Neural cell (in vitro differentiated cells): ENCODE measurements around the gene MARK3. TPM values are rescaled to one million over a fixed set of nuclear protein-coding genes. Genes with fewer than 3 reads are reported as not detected.

Experiments
- H2AFZ ChIP-seq: fragments of 200-600, 300-800 bp; sonication (generic), shearing (Covaris generic); 2 replicates; pipeline ENCODE4 v1.6.0; 2014; ENCODE audit warnings: low read depth, mild to moderate bottlenecking, antibody characterized with exemption, low read length, moderate library complexity
- H3F3A ChIP-seq: fragments of 200-600 bp; shearing (Covaris generic); 2 replicates; pipeline ENCODE4 v1.6.1; 2016; ENCODE audit warnings: mild to moderate bottlenecking, moderate library complexity, mixed read lengths, antibody characterized with exemption, low read length; ENCODE audit not compliant: insufficient read depth, poor library complexity, severe bottlenecking
- H3K27ac ChIP-seq: fragments of 200-600, 300-800 bp; sonication (generic), shearing (Covaris generic); 2 replicates; pipeline ENCODE4 v1.5.1; 2014; ENCODE audit warnings: mild to moderate bottlenecking, low read length, moderate library complexity
- H3K27me3 ChIP-seq: fragments of 300-800, 200-600 bp; sonication (generic), shearing (Covaris generic); 2 replicates; pipeline ENCODE4 v1.6.0; 2014; ENCODE audit warnings: mild to moderate bottlenecking, low read depth, low read length, moderate library complexity; ENCODE audit not compliant: insufficient read depth
- H3K36me3 ChIP-seq: fragments of 300-800, 200-600 bp; sonication (generic), shearing (Covaris generic); 2 replicates; pipeline ENCODE4 v1.5.1; 2014; ENCODE audit warnings: mild to moderate bottlenecking, antibody characterized with exemption, low read length, moderate library complexity; ENCODE audit not compliant: insufficient read depth
- H3K4me2 ChIP-seq: fragments of 300-800, 200-600 bp; sonication (generic), shearing (Covaris generic); 2 replicates; pipeline ENCODE4 v1.6.0; 2014; ENCODE audit warnings: mild to moderate bottlenecking, low read length
- H3K4me3 ChIP-seq: fragments of 300-800, 200-600 bp; sonication (generic), shearing (Covaris generic); 2 replicates; pipeline ENCODE4 v1.5.1; 2014; ENCODE audit warnings: mild to moderate bottlenecking, low read length, moderate library complexity
- H3K79me2 ChIP-seq: fragments of 200-600 bp; shearing (Covaris generic); replicated peaks from 2 replicates; pipeline ENCODE4 v1.6.0; 2014; ENCODE audit warnings: mild to moderate bottlenecking, low read length, moderate library complexity; ENCODE audit not compliant: insufficient read depth
- H3K9ac ChIP-seq: fragments of 300-800, 200-600 bp; sonication (generic), shearing (Covaris generic); 2 replicates; pipeline ENCODE4 v1.6.1; 2016; ENCODE audit warnings: mild to moderate bottlenecking, low read length, mixed read lengths
- H3K9me2 ChIP-seq: fragments of 200-600 bp; shearing (Covaris generic); 2 replicates; pipeline ENCODE4 v1.6.1; 2016; ENCODE audit warnings: mild to moderate bottlenecking, low read length, mixed read lengths; ENCODE audit not compliant: insufficient read depth
- H3K9me3 ChIP-seq: fragments of 200-600, 300-800 bp; sonication (generic), shearing (Covaris generic); 2 replicates; pipeline ENCODE4 v1.6.1; 2016; ENCODE audit warnings: mild to moderate bottlenecking, mixed run types, low read length, moderate library complexity, mixed read lengths
- H4K20me1 ChIP-seq: fragments of 200-600 bp; shearing (Covaris generic); 2 replicates; pipeline ENCODE4 v1.6.1; 2016; ENCODE audit warnings: mild to moderate bottlenecking, mixed run types; ENCODE audit not compliant: insufficient read depth
- EP300 ChIP-seq: fragments of 450-650 bp; conservative IDR thresholded peaks from 2 replicates; pipeline ENCODE4 v1.6.1; 2014; ENCODE audit warnings: antibody characterized with exemption, mild to moderate bottlenecking, moderate library complexity; ENCODE audit not compliant: poor library complexity, severe bottlenecking
- EZH2 ChIP-seq: fragments of 200-600, 300-800 bp; shearing (Covaris generic), sonication (generic); IDR thresholded peaks from 2 replicates; pipeline ENCODE4 v1.6.1; 2014; ENCODE audit warnings: antibody characterized with exemption, low read length, borderline replicate concordance, mild to moderate bottlenecking; ENCODE audit not compliant: insufficient read depth, poor library complexity, severe bottlenecking
- MXI1 ChIP-seq: fragments of 450-650 bp; conservative IDR thresholded peaks from 2 replicates; pipeline ENCODE4 v1.6.1; 2014; ENCODE audit warnings: antibody characterized with exemption, mild to moderate bottlenecking; ENCODE audit not compliant: poor library complexity, severe bottlenecking
- POLR2AphosphoS5 ChIP-seq: IDR thresholded peaks from 2 replicates; pipeline ENCODE4 v1.6.1; 2012
- RAD21 ChIP-seq: fragments of 450-650 bp; conservative IDR thresholded peaks from 2 replicates; pipeline ENCODE4 v1.6.1; 2014; ENCODE audit warnings: antibody characterized with exemption, mild to moderate bottlenecking, moderate library complexity
- REST ChIP-seq: IDR thresholded peaks from 2 replicates; pipeline ENCODE4 v1.6.1; 2012; ENCODE audit warnings: borderline replicate concordance
- SMC3 ChIP-seq: fragments of 450-650 bp; conservative IDR thresholded peaks from 2 replicates; pipeline ENCODE4 v1.6.1; 2014; ENCODE audit warnings: antibody characterized with exemption, mild to moderate bottlenecking, moderate library complexity; ENCODE audit not compliant: poor library complexity
- TAF1 ChIP-seq: IDR thresholded peaks from 2 replicates; pipeline ENCODE4 v1.6.1; 2012; ENCODE audit warnings: low read depth
- polyA plus RNA-seq: library from polyadenylated mRNA; depleted of rRNA; stranded (reverse); fragments of >200 nt; gene quantifications from 2 replicates; pipeline ENCODE4 v1.2.3, GENCODE V29; 2014
- TF ChIP-seq, protein P1 (sequence below): fragments of 450-650 bp; IDR thresholded peaks from 2 replicates; pipeline ENCODE4 v1.5.1; 2014; ENCODE audit warnings: antibody characterized with exemption, mild to moderate bottlenecking, moderate library complexity; ENCODE audit not compliant: poor library complexity, severe bottlenecking

The MARK3 gene
- polyA plus RNA-seq, 1 donor from 2014 or later = 158 TPM

GRCh38 chr14:103396463-103396862, 11.2 kb downstream of the MARK3 start:
- no peak overlapping the region for H3K4me3 ChIP-seq
- peaks cover 96% of the 10 kb centered on the region for H3K79me2 ChIP-seq
- H3K27ac ChIP-seq = no peak overlapping the region
- no peaks in the 10 kb centered on the region for H3K36me3 ChIP-seq
- H3K4me2 ChIP-seq = no peak overlapping the region
- peaks cover 9% of the 10 kb centered on the region for H4K20me1 ChIP-seq
- H3K9me2 ChIP-seq = no peaks in the 10 kb centered on the region
- no peaks in the 10 kb centered on the region for H3K27me3 ChIP-seq
- no peak overlapping the region for H3K9ac ChIP-seq
- TF ChIP-seq MXI1 (no peak), EZH2 (no peak), SMC3 (no peak), REST (no peak), RAD21 (no peak), EP300 (no peak), POLR2AphosphoS5 (no peak), TAF1 (no peak)
- TF ChIP-seq, protein P1, sequence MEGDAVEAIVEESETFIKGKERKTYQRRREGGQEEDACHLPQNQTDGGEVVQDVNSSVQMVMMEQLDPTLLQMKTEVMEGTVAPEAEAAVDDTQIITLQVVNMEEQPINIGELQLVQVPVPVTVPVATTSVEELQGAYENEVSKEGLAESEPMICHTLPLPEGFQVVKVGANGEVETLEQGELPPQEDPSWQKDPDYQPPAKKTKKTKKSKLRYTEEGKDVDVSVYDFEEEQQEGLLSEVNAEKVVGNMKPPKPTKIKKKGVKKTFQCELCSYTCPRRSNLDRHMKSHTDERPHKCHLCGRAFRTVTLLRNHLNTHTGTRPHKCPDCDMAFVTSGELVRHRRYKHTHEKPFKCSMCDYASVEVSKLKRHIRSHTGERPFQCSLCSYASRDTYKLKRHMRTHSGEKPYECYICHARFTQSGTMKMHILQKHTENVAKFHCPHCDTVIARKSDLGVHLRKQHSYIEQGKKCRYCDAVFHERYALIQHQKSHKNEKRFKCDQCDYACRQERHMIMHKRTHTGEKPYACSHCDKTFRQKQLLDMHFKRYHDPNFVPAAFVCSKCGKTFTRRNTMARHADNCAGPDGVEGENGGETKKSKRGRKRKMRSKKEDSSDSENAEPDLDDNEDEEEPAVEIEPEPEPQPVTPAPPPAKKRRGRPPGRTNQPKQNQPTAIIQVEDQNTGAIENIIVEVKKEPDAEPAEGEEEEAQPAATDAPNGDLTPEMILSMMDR = no peak
- H3F3A ChIP-seq = no peaks in the 10 kb centered on the region
- H3K9me3 ChIP-seq = no peaks in the 10 kb centered on the region
- H2AFZ ChIP-seq = no peak overlapping the region

- Histone ChIP-seq H3K79me2 (peaks cover 90% of the 10 kb centered on the region), H4K20me1 (peaks cover 5% of the 10 kb centered on the region), H3K9me3 (no peaks in the 10 kb centered on the region), H3K9ac (no peak overlapping the region), H3F3A (no peaks in the 10 kb centered on the region), H3K36me3 (no peaks in the 10 kb centered on the region), H3K4me3 (no peak overlapping the region), H2AFZ (no peak overlapping the region), H3K27me3 (no peaks in the 10 kb centered on the region), H3K27ac (no peak overlapping the region), H3K9me2 (no peaks in the 10 kb centered on the region), H3K4me2 (no peak overlapping the region)
- TF ChIP-seq, protein P1 = no peak
- TF ChIP-seq POLR2AphosphoS5 (no peak), RAD21 (no peak), TAF1 (no peak), REST (no peak), SMC3 (no peak), EP300 (no peak), MXI1 (no peak), EZH2 (no peak)
Measured at GRCh38 chr14:103398427-103399195, 13.4 kb downstream of the MARK3 start.
